HG02852 (cell line): ENCODE data around the gene KCNIP1.

Experiments
- ATAC-seq: cut with Tn5 transposase; IDR thresholded peaks from one replicate; pipeline ENCODE4 v1.9.1; 2021; ENCODE audit warnings: mild to moderate bottlenecking, moderate library complexity; ENCODE audit not compliant: unreplicated experiment

KCNIP1 gene

GRCh38 chr5:170503990-170504596, at the start of gene KCNIP1:
Gene KCNIP1 (plus strand): TSS chr5:170504020.
- ATAC-seq: no peak

- ATAC-seq: no peak
Measured at GRCh38 chr5:170463426-170463825, 40.4 kb upstream of the KCNIP1 start.

- no peak for ATAC-seq
Measured at GRCh38 chr5:170464280-170465127, 39.3 kb upstream of the KCNIP1 start.

GRCh38 chr5:170466553-170466952, 37.3 kb upstream of the KCNIP1 start:
- no peak for ATAC-seq

- no peak for ATAC-seq
Measured at GRCh38 chr5:170466988-170467707, 36.7 kb upstream of the KCNIP1 start.

GRCh38 chr5:170468633-170469285, 35.1 kb upstream of the KCNIP1 start:
- ATAC-seq: no peak

GRCh38 chr5:170469414-170469813, 34.4 kb upstream of the KCNIP1 start:
- ATAC-seq: no peak

GRCh38 chr5:170470275-170470674, 33.5 kb upstream of the KCNIP1 start:
- no peak for ATAC-seq

- ATAC-seq: no peak
Measured at GRCh38 chr5:170470808-170471404, 32.9 kb upstream of the KCNIP1 start.

GRCh38 chr5:170471551-170472178, 32.2 kb upstream of the KCNIP1 start:
- ATAC-seq: no peak

- no peak for ATAC-seq
Measured at GRCh38 chr5:170473642-170474041, 30.2 kb upstream of the KCNIP1 start.

- no peak for ATAC-seq
Measured at GRCh38 chr5:170474489-170475274, 29.1 kb upstream of the KCNIP1 start.

- no peak for ATAC-seq
Measured at GRCh38 chr5:170475294-170476000, 28.4 kb upstream of the KCNIP1 start.

- no peak for ATAC-seq
Measured at GRCh38 chr5:170476704-170477103, 27.1 kb upstream of the KCNIP1 start.

- no peak for ATAC-seq
Measured at GRCh38 chr5:170477906-170478305, 25.9 kb upstream of the KCNIP1 start.

GRCh38 chr5:170478306-170478705, 25.5 kb upstream of the KCNIP1 start:
- no peak for ATAC-seq

GRCh38 chr5:170479484-170479883, 24.3 kb upstream of the KCNIP1 start:
- ATAC-seq: no peak

- no peak for ATAC-seq
Measured at GRCh38 chr5:170480260-170480659, 23.6 kb upstream of the KCNIP1 start.

GRCh38 chr5:170481849-170482248, 22.0 kb upstream of the KCNIP1 start:
- ATAC-seq: no peak
